GM12878 (cell line): ENCODE measurements around the gene ETF1. TPM values are rescaled to one million over a fixed set of nuclear protein-coding genes. Genes with fewer than 3 reads are reported as not detected.

Experiments used
- ATAC-seq: fragments of 200-7000 bp; cut with Tn5 transposase; 3 replicates; pipeline ENCODE4 v1.9.1; 2020; ENCODE audit warnings: mild to moderate bottlenecking, moderate library complexity
- BruUV-seq: library from RNA; stranded (reverse); fragments of 400-500 nt; replicated peaks from 2 replicates; lab custom pipeline; 2021; lab: Mats Ljungman, UMichigan
- CTCF ChIA-PET: fragments of 300-600 bp; sonication (Branson Sonifier 250); formaldehyde crosslinking; extraction: SDS; loops from one replicate; lab custom pipeline; 2021; ENCODE audit warnings: inconsistent platforms; lab: Yijun Ruan, JAX
- POLR2A ChIA-PET: fragments of 350-600 bp; formaldehyde crosslinking; extraction: SDS; loops from one replicate; lab custom pipeline; 2021; ENCODE audit warnings: inconsistent platforms; lab: Charles Lee
- RAD21 ChIA-PET: fragments of 300-600 bp; sonication (Branson Sonifier 250); formaldehyde crosslinking; loops from one replicate; lab custom pipeline; 2023; ENCODE audit warnings: antibody characterized with exemption; ENCODE audit not compliant: unreplicated experiment; lab: Charles Lee
- SMC1A ChIA-PET: fragments of 300-600 bp; sonication (Branson Sonifier 250); formaldehyde crosslinking; loops from one replicate; lab custom pipeline; 2023; ENCODE audit not compliant: unreplicated experiment, uncharacterized antibody; lab: Charles Lee
- DNase-seq: peaks from one replicate; pipeline ENCODE4 v3.0.0-alpha.2; 2011; ENCODE audit warnings: low read depth, low spot score
- FAIRE-seq: peaks from 3 replicates; lab custom pipeline; 2011; peaks lifted over from hg19 to GRCh38; lab: Jason Lieb, UNC
- H2AFZ ChIP-seq: 2 replicates; pipeline ENCODE4 v1.6.0; 2011; ENCODE audit warnings: low read depth, low read length, control low read depth; ENCODE audit not compliant: control insufficient read depth
- H3K27ac ChIP-seq: 2 replicates; pipeline ENCODE4 v1.5.1; 2011; ENCODE audit warnings: control low read depth; ENCODE audit not compliant: control insufficient read depth, insufficient read depth
- H3K27me3 ChIP-seq, 2 experiments: replicated peaks in 1 of 2; 2 replicates each; pipeline versions ENCODE4 v1.6.0 to v1.6.1; 2011; ENCODE audit warnings: low read length in 1 of 2; ENCODE audit not compliant: control insufficient read depth in 2 of 2, insufficient read depth in 2 of 2
- H3K36me3 ChIP-seq, 2 experiments: 2 replicates each; pipeline ENCODE4 v1.5.1; 2011; ENCODE audit warnings: low read length in 1 of 2; ENCODE audit not compliant: control insufficient read depth in 2 of 2, insufficient read depth in 2 of 2
- H3K4me1 ChIP-seq: 2 replicates; pipeline ENCODE4 v1.6.1; 2011; ENCODE audit warnings: mild to moderate bottlenecking, low read length, moderate library complexity, mixed read lengths; ENCODE audit not compliant: control insufficient read depth, insufficient read depth
- H3K4me2 ChIP-seq: 2 replicates; pipeline ENCODE4 v1.6.0; 2011; ENCODE audit warnings: control low read depth; ENCODE audit not compliant: control insufficient read depth, insufficient read depth
- H3K4me3 ChIP-seq: fragments of 200-600 bp; sonication (generic); 2 replicates; pipeline ENCODE4 v1.5.1; 2016
- H3K79me2 ChIP-seq: 2 replicates; pipeline ENCODE4 v1.6.0; 2011; ENCODE audit warnings: low read length; ENCODE audit not compliant: control insufficient read depth, insufficient read depth
- H3K9ac ChIP-seq: 2 replicates; pipeline ENCODE4 v1.8.0; 2011; ENCODE audit warnings: low read length, control low read depth, mixed read lengths; ENCODE audit not compliant: control insufficient read depth, insufficient read depth
- H3K9me3 ChIP-seq: replicated peaks from 3 replicates; pipeline ENCODE4 v1.5.1; 2011; ENCODE audit warnings: mild to moderate bottlenecking, low read length; ENCODE audit not compliant: control insufficient read depth, insufficient read depth
- H4K20me1 ChIP-seq: 2 replicates; pipeline ENCODE4 v1.6.0; 2011; ENCODE audit not compliant: control insufficient read depth, insufficient read depth
- BACH1 ChIP-seq: fragments of 450-650 bp; IDR thresholded peaks from 2 replicates; pipeline ENCODE4 v1.6.1; 2017; ENCODE audit warnings: mild to moderate bottlenecking, borderline replicate concordance
- BCL11A ChIP-seq: IDR thresholded peaks from 2 replicates; pipeline ENCODE4 v1.6.1; 2011; ENCODE audit warnings: low read depth, low read length
- CBX5 ChIP-seq: sonication (generic); IDR thresholded peaks from 2 replicates; pipeline ENCODE4 v1.6.1; 2016; ENCODE audit warnings: low read depth, moderate library complexity, mild to moderate bottlenecking, inconsistent platforms
- HDAC2 ChIP-seq: fragments of 200-600 bp; sonication (generic); IDR thresholded peaks from 2 replicates; pipeline ENCODE4 v1.6.1; 2017
- MEF2B ChIP-seq: fragments of 450-650 bp; IDR thresholded peaks from 2 replicates; pipeline ENCODE4 v1.6.1; 2018; ENCODE audit warnings: mild to moderate bottlenecking, moderate library complexity; ENCODE audit not compliant: partially characterized antibody, poor library complexity, severe bottlenecking
- MYB ChIP-seq: fragments of 150-350 bp; IDR thresholded peaks from 2 replicates; pipeline ENCODE4 v1.6.1; 2014; ENCODE audit warnings: mild to moderate bottlenecking, low read depth, low read length, borderline replicate concordance
- PKNOX1 ChIP-seq: fragments of 450-650 bp; IDR thresholded peaks from 2 replicates; pipeline ENCODE4 v1.6.1; 2016; ENCODE audit warnings: mild to moderate bottlenecking
- POU2F2 ChIP-seq: IDR thresholded peaks from 3 replicates; pipeline ENCODE4 v1.6.1; 2011; ENCODE audit warnings: low read depth, mild to moderate bottlenecking, low read length, borderline replicate concordance
- RCOR1 ChIP-seq: conservative IDR thresholded peaks from 2 replicates; pipeline ENCODE4 v1.6.1; 2012; ENCODE audit warnings: low read depth, low read length, improper control_type of control experiment
- SP1 ChIP-seq: IDR thresholded peaks from one replicate; pipeline ENCODE4 v1.6.1; 2011; ENCODE audit warnings: low read depth, low read length
- SUPT20H ChIP-seq: IDR thresholded peaks from 2 replicates; pipeline ENCODE4 v1.6.1; 2011; ENCODE audit warnings: low read depth, mild to moderate bottlenecking, low read length, moderate library complexity, borderline replicate concordance; ENCODE audit not compliant: control insufficient read depth
- SUZ12 ChIP-seq: fragments of 200-600 bp; sonication (generic); IDR thresholded peaks from one replicate; pipeline ENCODE4 v1.6.1; 2018; ENCODE audit warnings: antibody characterized with exemption, mild to moderate bottlenecking; ENCODE audit not compliant: unreplicated experiment
- TCF7 ChIP-seq: IDR thresholded peaks from 2 replicates; pipeline ENCODE4 v1.6.1; 2014; ENCODE audit warnings: antibody characterized with exemption, borderline replicate concordance
- WGBS: methylation state at CpG from one replicate; pipeline ENCODE4 v1.1.6; 2016; ENCODE audit warnings: low lambda C conversion rate; ENCODE audit not compliant: insufficient replicate concordance, insufficient coverage; ENCODE audit errors: missing lambda C conversion rate; 5-methylcytosine and 5-hydroxymethylcytosine counted together
- in situ Hi-C: fragments of 300-500 bp; cut with MboI; formaldehyde crosslinking; loops from 9 replicates; pipeline ENCODE4 v1.14.3; 2018; ENCODE audit warnings: mixed read lengths
- intact Hi-C: fragments of 100-400 bp; cut with micrococcal nuclease; formaldehyde crosslinking; loops from one replicate; pipeline ENCODE4 v1.14.2; 2022; ENCODE audit not compliant: unreplicated experiment
- polyA plus RNA-seq, 11 experiments: library from polyadenylated mRNA; depleted of rRNA in 4 of 11; unstranded in 6 of 11; stranded (reverse) in 5 of 11; fragments of >200 nt; fragmentation: Nextera tagmentation in 4 of 11; fragmentation: Illumina TruSeq in 1 of 11; extraction: Ambion mirVana in 4 of 11; extraction: Trizol in 1 of 11; gene quantifications; 1 replicate in 1 of 11; 2 replicates in 10 of 11; pipeline versions ENCODE4 v1.2.1 to v1.2.3, GENCODE V29; 2011 to 2016; ENCODE audit warnings: inconsistent platforms in 2 of 11, missing spikeins in 2 of 11, low read depth in 1 of 11
- total RNA-seq, 4 experiments: library from RNA; depleted of rRNA in 3 of 4; stranded (reverse); fragments of >200 nt in 3 of 4; fragmentation: Illumina TruSeq in 1 of 4; extraction: Trizol in 1 of 4; gene quantifications; 2 replicates each; pipeline versions ENCODE4 v1.2.1 to v1.2.3, GENCODE V29; 2013 to 2021
- TF ChIP-seq, protein P1 (sequence below): fragments of 450-650 bp; IDR thresholded peaks from 2 replicates; pipeline ENCODE4 v1.6.1; 2014; ENCODE audit warnings: mild to moderate bottlenecking
- TF ChIP-seq, protein P2 (sequence below): IDR thresholded peaks from 2 replicates; pipeline ENCODE4 v1.6.1; 2011; ENCODE audit warnings: low read depth, mild to moderate bottlenecking, low read length, moderate library complexity, borderline replicate concordance; ENCODE audit errors: extremely low read depth
- TF ChIP-seq, protein P3 (sequence below): fragments of 450-650 bp; IDR thresholded peaks from 2 replicates; pipeline ENCODE4 v1.6.1; 2017; ENCODE audit warnings: mild to moderate bottlenecking, low read depth, inconsistent platforms; ENCODE audit not compliant: poor library complexity, severe bottlenecking

The ETF1 gene
- total and polyA plus RNA-seq, 10 of the 15 experiments (the other 5 are each of a cell fraction or from before 2014, with no cell fraction given): 29.8 to 145 (median 108) TPM

DNA sequence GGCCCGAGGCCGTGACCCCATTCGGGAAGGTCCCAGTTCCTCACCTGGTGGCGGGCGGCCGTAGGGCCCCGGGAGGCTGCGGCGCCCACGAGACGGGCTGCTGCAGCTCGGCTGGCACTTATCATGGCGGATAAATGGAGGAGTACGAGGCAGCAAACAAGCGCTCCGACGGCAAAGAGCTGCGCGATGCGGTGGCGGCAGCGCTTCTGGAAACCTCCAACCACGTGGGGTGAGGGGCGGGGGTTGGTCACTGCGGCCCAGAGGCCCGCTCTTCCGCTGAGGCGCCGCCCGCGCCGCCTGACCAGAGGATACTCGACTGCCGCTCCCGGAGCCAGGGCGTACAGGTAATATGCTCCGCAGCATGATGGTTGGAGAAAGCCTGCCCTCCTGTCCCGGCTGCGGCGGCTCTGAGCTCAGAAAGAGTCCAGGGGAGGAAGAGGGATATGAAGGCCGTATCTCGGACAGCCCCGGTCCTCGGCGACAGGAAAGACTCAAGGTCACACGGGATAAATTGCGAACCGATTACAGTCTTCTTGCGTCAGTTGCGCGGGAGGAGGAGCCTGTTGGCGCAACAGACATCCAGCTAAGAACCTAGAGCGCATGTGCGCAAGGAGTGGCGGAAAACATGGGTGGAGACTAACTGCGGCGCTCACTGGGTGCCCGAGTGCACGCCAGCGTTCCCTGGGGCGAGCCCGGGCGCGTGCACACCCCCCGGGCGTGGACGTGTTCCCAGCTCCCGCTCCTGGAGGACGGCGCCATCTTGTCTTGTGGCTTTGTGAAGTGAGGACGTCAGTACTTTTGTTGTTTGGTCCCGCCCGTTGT, 32.4 kb upstream of the ETF1 start, which contains the start of gene HSPA9:
Gene HSPA9, minus strand, starts transcription at position 208 of the 822 bp plus-strand sequence. Its CDS starts 83 bp downstream, at position 125.
- peaks cover 37% of the 10 kb centered on the region for H3K79me2 ChIP-seq
- H3K4me2 ChIP-seq: peak within 1 kb of the TSS; percentile 90
- POLR2A ChIA-PET: interaction anchor here (0.6 to 3.2 kb wide), 12 partner anchors 10 to 705 kb away, joined by 3 to 26 read pairs (median 4); partner anchors contain the start of genes ETF1, FAM53C, KIF20A and SIL1
- SMC1A ChIA-PET: interaction anchor here (0.8 to 1.7 kb wide), 11 partner anchors 9 to 698 kb away, joined by 3 to 11 read pairs (median 3); no protein-coding TSS in a partner anchor
- CTCF ChIA-PET: interaction anchor here (0.6 to 2.3 kb wide), 16 partner anchors 10 to 687 kb away, joined by 3 to 10 read pairs (median 4); partner anchors contain the start of genes FAM53C and KDM3B
- peaks cover 7 to 17% of the 10 kb centered on the region in 2 experiments for H3K36me3 ChIP-seq
- RAD21 ChIA-PET: interaction anchor here (0.6 to 2.0 kb wide), 10 partner anchors 9 to 697 kb away, joined by 3 to 16 read pairs (median 4); partner anchors contain the start of genes BRD8, EGR1, ETF1 and KIF20A
- DNase-seq (peak; percentile 99), FAIRE-seq (peak; percentile 94), ATAC-seq (peak; percentile 92)
- BruUV-seq: no TSS peak
- in situ Hi-C loops (loop anchor here (10.0 kb wide), 1 partner anchor 689 kb away; no protein-coding TSS in a partner anchor), intact Hi-C loops (no loop called here)
- H3K9me3 ChIP-seq: no peaks in the 10 kb centered on the region
- no peaks in the 10 kb centered on the region for H4K20me1 ChIP-seq
- peak within 1 kb of the TSS; percentile 85 for H3K4me3 ChIP-seq
- WGBS: 2% methylated on average over 73 of the region's 73 CpGs
- H2AFZ ChIP-seq: peak within 1 kb of the TSS; percentile 91
- peak within 1 kb of the TSS; percentile 92 for H3K9ac ChIP-seq
- peak within 1 kb of the TSS; percentile 97 for H3K27ac ChIP-seq
- no peaks in the 10 kb centered on the region for H3K27me3 ChIP-seq
- no peaks in the 10 kb centered on the region for H3K4me1 ChIP-seq
- TF ChIP-seq, protein P1, sequence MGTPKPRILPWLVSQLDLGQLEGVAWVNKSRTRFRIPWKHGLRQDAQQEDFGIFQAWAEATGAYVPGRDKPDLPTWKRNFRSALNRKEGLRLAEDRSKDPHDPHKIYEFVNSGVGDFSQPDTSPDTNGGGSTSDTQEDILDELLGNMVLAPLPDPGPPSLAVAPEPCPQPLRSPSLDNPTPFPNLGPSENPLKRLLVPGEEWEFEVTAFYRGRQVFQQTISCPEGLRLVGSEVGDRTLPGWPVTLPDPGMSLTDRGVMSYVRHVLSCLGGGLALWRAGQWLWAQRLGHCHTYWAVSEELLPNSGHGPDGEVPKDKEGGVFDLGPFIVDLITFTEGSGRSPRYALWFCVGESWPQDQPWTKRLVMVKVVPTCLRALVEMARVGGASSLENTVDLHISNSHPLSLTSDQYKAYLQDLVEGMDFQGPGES: no peak
- TF ChIP-seq CBX5: no peak
- TF ChIP-seq SP1: peak; percentile 62
- TF ChIP-seq BCL11A: no peak
- no peak for TF ChIP-seq SUZ12
- TF ChIP-seq, protein P2, sequence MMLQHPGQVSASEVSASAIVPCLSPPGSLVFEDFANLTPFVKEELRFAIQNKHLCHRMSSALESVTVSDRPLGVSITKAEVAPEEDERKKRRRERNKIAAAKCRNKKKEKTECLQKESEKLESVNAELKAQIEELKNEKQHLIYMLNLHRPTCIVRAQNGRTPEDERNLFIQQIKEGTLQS: no peak
- TF ChIP-seq MYB: peak; percentile 100
- TF ChIP-seq PKNOX1: peak; percentile 72
- no peak for TF ChIP-seq TCF7
- TF ChIP-seq HDAC2: no peak
- TF ChIP-seq, protein P3, sequence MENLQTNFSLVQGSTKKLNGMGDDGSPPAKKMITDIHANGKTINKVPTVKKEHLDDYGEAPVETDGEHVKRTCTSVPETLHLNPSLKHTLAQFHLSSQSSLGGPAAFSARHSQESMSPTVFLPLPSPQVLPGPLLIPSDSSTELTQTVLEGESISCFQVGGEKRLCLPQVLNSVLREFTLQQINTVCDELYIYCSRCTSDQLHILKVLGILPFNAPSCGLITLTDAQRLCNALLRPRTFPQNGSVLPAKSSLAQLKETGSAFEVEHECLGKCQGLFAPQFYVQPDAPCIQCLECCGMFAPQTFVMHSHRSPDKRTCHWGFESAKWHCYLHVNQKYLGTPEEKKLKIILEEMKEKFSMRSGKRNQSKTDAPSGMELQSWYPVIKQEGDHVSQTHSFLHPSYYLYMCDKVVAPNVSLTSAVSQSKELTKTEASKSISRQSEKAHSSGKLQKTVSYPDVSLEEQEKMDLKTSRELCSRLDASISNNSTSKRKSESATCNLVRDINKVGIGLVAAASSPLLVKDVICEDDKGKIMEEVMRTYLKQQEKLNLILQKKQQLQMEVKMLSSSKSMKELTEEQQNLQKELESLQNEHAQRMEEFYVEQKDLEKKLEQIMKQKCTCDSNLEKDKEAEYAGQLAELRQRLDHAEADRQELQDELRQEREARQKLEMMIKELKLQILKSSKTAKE: peak; percentile 64
- peak; percentile 71; the same call in 1 of the 2 replicates for TF ChIP-seq BACH1
- peak; percentile 16 for TF ChIP-seq MEF2B
- TF ChIP-seq POU2F2: peak; percentile 66; the same call in 1 of the 3 replicates
- no peak for TF ChIP-seq RCOR1
- TF ChIP-seq SUPT20H: no peak
